GM21723 (cell line): ENCODE results near the gene METTL25B.

Experiments
- ATAC-seq: cut with Tn5 transposase; IDR thresholded peaks from one replicate; pipeline ENCODE4 v1.9.1; 2021; ENCODE audit warnings: mild to moderate bottlenecking, moderate library complexity; ENCODE audit not compliant: unreplicated experiment

The METTL25B gene

DNA sequence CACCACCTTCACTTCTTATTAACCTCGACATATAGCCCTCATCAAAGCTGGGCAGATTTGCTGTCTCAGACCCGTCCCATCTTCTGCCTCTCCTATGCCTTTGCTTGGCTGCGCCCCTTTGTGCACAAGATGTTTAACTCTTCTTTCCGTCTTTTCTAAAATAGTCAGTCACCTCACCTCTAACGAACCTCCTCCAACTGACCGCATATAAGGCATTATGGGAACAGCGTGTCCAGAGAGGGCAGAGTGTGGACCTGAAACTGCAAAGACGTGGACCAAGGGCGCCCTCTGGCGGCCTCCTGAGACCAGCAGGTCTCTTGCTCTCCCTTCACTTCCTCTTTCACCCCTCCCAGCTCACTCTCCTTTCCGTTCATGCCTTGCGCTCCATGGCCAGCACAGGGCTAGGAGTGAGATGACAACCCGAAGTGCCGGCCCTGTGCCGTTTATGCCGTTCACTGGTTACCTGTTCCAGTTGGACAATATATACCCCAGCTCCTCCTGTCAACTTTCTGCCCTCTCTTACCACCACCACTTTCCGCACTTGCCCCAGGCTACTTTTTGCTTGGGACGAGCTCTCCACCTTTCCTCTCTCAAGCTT, 2.5 kb upstream of the METTL25B start:
- ATAC-seq, result peak; percentile 42

DNA sequence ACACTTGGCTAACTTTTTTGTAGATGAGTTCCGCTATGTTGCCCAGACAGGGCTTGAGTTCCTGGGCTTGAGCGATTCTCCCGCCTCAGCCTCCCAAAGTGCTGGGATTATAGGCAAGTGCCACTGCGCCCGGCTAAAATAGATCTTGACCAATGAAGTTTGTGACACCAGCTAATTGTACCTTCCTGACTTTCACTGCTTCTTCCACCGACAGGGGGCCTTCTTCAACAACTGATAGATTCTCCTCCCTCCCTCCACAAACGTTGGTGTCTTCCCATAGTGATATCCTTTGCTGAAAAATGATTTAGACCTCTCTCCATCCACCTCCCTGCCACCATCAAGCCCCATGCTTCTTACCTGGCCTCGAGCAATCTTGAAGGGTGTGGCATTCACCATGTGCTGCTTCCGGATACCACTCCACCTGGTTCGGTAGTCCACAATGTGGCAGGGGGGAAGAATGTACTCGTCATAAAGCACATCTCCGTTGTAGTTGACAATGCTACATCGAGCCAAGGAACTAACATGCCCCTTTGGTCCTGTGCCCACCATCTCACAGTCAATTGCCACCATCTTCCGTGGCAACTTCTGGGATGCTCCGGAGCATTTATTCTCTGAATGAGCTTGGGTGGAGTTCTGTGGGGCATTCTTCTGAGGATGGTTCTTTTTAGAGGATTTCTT, 1.6 kb upstream of the METTL25B start:
- no peak for ATAC-seq

DNA sequence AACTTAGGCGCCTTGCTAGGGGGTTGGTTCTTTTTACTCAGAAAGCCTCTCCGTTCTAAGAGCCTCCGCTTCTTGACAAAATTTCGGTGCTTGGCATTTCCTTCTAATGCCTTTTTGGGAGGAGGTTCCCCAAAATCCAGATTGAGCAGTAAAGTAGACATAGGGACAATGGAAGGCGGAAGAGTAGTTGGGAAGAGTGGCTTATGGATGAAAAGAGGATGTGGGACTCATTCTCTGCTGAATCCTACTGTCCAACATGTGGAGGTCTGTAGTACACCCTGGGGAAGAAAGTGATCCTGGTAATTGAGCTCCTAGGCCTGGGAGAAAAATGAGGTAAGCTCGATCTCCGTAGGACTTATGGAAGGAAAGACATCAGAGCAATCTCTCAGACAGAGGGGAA, 777 bp upstream of the METTL25B start:
- ATAC-seq, result no peak

DNA sequence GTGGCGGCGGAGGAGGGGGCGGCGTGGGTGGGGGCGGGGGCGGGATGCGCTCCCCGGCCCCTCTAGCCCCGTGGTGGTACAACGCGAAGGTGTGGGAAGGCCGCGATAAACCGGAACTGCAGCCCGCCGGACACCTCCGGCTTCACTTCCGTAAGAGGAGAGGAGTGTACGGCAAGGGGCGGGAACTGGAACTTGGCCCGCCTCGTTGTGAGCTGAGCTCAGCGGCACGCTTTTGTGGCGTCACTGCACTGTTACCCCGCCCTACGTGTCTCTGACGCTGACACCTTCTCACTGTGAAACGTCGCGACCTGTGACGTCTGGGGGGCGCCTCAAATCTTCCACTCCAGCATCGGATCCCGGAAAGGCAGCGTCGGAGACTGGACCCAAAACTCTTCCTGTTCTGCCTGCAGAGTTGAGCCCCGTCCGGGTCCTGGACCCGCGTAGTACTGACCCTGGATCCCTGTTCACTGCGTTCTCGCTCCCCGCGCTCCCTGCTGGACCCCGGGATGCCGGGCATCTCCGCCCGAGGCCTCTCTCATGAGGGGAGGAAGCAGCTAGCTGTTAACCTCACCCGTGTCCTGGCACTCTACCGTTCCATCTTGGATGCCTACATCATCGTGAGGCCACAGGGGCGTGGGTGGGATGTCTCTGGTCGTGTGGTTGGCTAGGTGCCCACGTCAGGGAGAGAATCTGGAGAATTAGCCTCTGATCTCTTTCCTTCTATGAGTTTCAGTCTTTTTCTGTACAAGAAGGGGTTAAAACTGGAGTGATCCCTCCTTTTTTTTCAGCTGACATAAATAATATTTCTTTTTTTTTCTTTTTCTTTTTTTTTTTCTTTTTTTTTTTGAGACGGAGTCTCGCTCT, 562 bp downstream of the METTL25B start, which contains the start of gene ISG20L2:
Gene ISG20L2 (minus strand): TSS at position 168 of the 864 bp plus-strand sequence. CDS start 1,114 bp downstream, outside the sequence.
- ATAC-seq, result peak; percentile 87

DNA sequence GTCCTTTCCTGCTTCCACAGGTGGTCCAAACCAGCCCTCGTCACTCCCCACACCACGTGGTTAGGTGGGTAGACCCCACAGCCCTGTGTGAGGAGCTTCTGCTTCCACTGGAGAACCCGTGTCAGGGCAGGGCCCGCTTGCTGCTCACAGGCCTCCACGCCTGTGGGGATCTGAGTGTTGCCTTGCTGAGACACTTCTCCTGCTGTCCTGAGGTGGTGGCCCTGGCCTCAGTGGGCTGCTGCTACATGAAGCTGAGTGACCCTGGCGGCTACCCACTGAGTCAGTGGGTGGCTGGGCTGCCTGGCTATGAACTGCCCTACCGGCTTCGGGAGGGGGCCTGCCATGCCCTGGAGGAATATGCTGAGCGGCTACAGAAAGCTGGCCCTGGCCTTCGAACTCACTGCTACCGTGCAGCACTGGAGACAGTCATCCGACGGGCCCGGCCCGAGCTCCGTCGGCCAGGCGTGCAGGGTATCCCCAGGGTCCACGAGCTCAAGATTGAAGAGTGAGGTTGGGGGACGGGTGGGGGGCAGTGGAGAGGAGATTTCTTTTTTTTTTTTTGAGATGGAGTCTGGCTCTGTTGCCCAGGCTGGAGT, 5.8 kb downstream of the METTL25B start:
- ATAC-seq, result no peak

DNA sequence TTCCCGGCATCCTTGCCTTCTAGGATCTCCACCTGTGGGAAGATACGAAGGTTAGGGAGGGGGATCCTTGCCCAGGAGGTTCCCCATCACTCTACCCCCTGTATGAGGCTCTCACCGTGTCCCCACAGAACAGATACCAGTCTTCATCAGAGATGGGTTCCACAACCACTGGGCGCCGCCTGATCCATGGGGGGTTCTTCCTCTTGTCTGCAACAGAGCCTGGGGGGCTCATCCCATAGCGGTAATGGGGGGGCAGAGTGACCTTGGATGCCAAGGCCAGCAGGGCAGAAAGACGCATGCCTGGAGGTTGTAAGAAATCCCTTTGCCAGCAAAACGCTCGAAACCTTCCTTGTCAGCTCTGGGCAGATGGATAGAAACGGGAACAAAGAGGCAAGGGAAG, 10.1 kb downstream of the METTL25B start:
- ATAC-seq, result no peak

DNA sequence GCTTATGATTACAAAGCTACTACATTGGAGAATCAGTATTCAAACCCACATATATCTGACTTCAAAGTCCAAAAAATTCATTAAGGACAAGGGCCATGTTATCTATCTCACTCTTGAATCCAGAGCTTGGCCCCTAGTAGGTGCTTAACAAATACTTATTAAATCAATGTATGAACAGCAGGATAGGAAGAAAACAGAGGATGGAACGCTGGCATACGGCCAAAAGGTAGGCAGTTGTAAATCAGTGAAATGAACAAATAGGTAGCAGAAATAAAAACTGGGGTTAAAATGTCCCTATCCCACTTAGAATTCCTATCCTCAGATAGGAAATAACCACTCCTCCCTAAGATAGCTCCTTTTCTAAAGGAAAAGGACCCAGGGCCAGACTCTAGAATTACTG, 10.6 kb downstream of the METTL25B start:
- no peak for ATAC-seq

DNA sequence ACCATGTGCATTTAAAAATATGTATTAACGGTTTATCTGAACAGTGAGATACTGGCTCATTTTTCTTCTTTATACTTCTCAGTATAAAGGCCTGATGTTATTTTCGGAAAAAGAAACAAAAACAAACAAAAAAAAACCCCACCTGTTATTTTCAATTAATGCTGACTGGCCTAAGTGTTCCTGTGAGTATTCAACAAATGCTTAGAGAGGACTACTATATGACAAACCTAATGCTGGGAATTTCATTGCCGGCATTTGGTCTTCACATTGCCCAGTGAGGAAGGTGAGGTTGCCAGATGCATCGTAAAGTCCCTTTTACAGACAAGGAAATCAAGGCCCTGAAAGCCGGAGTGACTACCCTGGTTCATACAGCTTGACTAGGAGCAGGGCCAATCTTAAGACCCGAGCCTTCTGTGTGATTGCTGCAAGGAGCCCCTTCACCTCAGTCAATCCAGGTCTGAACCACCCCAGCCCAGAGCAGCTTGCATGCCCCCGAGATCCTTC, 12.0 kb downstream of the METTL25B start:
- no peak for ATAC-seq

DNA sequence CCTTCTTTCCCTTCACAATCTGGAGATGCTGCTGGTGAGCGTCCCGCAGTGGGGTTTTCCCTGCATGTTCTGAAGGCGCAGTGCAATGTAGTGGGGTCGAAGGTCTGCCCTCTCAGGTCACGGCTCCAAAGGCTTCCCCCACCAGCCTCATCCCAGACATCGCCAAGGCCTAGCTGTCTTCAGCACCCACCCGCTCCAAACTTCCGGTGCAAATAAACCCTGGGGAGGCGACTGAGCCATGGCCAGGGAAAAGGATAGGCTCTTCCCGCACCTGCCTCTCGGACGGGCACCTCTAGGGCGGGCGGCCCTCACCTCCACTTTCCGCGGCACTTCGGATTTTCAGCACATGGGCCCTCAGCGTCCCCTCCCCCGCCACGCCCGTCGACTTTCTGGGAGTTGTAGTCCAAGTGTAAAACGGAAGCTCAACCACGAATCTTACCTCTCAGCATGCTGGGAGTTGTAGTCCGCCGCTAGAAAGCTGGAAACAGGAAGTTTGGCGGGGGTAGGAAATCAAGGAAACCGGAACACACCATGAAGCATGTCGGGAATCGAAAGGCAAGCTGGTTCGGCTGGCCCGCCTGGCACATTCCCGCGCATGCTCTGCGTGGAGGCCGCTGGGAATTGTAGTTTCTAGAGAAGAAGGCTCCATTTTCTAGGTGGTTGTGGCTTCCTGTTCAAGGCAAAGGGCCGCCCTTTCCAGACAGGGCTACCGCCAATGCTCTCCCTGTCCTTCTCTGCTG, 12.6 kb downstream of the METTL25B start, which contains the start of gene MRPL24:
Gene MRPL24 (minus strand): TSS at position 348 of the 740 bp plus-strand sequence. CDS start 2,384 bp downstream, outside the sequence.
- peak; percentile 77 for ATAC-seq

DNA sequence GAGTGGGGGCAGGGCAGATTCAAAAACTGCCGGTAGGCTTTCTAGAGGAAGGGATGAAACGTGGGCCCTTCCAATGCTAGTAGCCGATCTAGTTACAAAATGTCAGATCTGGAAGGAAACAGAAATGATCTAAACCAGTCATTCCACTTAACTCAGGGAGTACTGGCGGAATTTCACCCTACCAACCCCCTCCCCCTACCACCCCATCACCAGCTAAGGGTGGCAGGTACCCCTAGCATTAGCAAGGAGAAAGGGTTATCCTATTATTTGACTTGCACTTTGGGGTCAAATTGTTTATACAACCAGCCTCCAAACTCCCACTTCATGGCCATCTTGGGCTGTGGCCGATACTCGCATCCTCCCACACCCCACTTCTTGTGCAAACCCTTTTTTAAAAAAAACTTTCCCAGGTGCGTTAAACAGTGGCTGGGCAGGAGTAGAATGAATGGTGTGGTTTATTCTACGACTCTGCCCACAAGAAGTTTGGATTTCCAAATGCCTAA, 13.3 kb downstream of the METTL25B start:
- peak; percentile 1 for ATAC-seq

DNA sequence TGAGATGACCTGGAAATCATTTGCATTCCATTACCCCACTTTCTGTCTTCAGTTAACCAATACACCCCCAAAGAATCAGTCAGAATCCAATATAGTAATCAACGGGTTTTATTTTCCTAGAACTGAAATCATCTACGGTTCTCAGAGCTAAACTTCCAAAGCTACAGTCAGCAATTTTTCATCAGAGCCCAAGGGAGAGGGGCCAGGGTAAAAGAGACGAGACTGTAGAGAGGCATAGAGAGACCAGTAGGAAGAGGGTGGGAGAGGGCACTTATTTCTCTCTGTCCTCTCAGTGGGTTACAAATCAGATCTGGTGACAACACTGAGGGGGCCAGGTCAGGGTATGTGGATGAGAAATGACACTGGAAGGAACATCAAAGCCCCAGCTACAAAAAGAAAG, 13.7 kb downstream of the METTL25B start:
- no peak for ATAC-seq

DNA sequence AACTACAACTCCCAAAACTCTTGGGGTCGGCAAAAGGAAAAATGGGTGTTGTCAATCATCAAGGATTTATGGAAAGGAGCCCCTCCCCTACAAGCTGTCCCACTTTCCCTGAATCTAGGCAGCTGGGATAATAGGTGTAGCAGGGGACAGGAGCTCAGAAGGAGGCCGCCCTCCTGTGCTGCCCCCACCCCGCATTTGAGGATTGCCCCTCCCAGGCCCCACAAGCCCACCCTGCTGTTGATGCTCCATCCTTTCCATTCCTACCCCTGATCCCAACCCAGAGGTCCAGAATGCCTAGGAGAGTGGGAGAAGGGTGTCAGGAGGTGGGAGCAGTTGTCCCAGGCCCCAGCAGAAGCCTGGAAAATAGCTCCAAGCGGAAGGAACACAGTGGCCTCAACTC, 14.5 kb downstream of the METTL25B start:
- ATAC-seq, result no peak

DNA sequence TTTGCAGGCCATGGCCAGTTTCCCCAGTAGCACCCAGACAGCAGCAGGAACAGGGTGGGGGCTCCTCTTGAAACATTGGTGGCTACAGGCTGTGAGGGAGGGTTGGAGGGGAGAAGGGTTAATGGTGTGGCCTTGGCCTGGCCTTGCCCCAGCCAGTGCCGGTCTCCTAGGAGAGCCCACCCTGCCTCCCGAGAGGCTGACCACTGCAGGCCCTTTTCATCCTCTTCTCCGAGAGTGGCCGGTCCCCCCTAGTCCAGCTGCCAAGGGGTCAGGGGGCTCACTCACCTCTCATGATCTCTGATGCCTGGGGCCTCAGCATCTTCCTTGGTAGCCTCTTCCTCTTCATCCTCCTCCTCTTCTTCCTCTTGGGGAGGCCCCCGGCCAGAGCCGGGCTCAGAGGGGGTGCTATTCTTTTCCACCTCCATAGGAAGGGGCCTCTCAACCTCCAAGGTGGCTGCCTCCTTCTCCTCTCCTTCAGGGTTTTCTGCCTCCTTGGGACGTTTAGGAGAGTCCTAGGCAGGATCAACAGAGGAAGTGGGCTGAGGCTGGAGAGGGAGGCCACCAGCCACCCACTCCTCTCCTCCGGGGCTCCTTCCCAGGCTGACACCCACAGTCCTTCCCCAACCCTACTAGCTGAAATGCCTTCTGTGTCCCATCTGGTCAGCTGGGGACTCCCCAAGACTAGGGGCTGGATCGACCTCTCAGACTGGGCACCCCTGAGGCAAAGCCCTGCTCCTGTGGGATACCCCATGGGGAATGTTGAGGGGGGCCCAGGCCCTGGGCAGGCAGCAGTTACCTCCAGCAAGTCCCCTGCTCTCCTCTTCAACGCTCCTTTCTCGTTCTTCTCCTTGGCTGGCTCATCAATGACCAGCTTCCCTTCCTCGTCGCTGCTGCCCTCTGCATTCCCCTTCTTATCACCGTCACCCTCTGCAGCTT, 15.4 kb downstream of the METTL25B start:
- ATAC-seq, result no peak

DNA sequence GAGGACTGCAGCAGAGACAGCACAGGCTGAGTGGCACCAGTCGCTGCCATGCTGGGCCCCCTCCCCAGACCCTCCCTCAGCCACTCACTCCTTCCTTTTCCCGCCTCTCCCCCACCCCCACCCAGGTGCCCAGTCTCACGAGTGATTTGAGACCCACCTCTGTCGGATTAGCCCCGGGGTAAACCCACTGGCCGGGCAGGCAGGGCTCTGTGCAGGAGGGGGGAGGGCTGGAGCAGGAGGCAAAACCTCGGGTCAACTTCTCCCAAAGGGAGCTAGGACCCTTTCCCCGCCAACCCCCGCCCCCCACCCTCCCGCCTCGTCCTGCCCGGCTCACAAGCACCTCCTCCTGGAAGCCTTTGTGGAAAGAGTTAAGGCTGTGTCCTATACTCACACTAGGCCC, 16.1 kb downstream of the METTL25B start:
- no peak for ATAC-seq

DNA sequence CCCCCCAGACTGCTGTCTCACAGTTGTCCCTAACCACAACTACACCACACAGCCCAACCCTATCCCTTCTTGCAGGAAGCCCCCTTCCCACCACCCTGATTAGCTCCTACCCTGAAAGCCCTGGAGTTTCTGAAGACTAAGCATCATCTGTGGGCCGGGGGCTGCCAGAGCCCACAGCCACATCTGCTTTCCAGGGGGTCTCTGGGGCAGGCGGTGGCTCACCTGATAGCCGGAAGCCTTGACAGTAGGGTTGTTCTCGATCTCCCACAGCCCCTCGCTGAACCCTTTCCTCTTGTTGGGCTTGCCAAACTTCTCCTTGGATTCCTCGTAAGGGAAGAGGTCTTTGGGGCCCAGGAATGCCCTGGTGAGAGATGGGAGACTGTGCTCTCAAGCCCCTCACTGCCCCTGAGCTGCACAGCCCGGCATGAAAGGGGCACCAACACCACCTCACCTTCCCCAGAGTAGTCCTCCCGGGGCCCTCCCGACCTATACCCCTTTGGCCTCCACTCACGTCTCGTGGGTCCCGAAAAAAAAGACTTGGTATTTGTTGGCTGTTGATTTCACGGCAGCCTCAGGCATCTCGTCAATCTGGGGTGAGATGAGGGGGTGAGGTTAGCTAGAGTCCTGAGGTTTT, 16.6 kb downstream of the METTL25B start:
- ATAC-seq, result no peak

DNA sequence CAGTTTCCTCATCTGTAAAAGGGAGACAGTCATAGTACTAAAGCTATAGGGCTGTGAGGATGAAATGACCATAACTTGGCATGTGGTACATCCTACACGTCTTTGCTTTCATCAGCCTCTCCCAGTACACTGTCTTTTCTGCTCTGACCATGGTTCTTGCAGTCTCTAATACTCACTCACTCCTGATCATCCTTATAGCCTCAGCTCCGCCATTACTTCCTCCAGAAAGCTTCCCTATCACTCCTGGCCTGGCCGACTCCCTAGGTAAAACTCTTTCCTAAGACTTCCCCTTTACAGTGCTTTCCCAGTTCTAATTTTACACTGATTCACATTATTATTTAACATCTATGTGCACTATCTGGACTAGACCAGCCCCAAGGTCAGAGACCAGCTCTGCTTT, 17.6 kb downstream of the METTL25B start:
- ATAC-seq, result no peak

DNA sequence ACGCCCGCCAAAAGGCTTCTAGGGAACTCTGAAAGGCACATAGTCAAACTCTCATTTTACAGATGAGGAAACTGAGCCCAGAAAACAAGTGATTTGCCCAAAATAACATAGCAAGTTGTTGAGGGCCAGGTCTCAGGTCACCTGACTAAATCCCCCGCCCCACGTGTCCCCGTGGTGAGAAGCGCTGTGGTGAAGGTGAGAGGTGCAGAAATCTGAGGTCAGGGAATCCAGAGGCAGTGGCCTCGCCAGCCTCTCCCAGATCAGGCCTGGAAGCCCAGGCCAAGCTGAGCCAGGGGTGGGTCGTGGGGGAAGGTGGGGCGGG, 18.1 kb downstream of the METTL25B start:
- no peak for ATAC-seq

DNA sequence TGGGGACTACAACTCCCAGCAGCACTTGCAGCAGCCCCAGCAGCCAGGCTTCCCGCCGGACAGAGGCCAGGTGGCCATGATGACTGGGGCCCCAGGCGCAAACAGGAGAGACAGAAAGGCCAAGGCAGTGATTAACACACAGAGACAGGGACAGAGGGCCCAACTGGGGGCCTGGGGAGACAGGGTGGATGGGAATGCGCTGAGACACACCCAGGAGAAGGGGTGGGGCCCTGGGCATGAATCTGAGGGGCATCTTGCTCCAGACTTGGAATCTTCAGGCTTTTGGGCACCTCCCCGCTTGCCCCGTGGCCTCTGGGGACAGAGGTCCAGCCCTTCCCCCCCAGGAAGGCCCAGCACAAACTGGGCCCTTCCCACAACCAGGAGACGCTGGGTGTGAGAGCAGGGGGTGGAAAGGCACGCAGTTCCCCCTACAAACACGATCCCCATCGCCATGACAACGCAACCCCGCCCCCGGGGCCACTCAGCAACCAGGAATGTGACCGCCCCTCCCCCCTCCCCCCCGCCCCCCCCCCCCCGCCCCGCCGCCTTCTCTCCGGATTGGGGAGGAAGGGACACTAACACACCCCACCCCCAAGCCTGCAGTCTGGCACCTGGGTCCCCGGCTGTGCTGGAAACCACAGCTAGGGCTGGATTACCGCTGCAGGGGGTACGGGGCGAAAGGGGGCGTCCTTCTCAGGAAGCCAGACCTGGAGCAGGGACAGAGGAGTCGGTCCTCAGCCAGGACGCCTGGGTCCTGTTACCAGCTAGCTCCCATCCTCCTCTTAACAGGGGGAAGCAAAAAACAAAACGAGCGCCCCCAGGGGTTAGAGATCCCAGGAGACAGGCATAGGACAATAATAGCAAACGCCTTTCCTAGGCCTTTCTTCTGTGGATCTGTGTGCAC, 18.7 kb downstream of the METTL25B start:
- ATAC-seq, result no peak
